Astrocyte (in vitro differentiated cells and primary cell): ENCODE results near the gene NPLOC4.

Experiments
- EZH2 ChIP-seq: IDR thresholded peaks from 2 replicates; pipeline ENCODE4 v1.6.1; 2012; ENCODE audit warnings: mild to moderate bottlenecking, low read length, inconsistent platforms; ENCODE audit not compliant: insufficient read depth
- TF ChIP-seq, protein P1 (sequence below): IDR thresholded peaks from 2 replicates; pipeline ENCODE4 v1.5.1; 2011; ENCODE audit warnings: low read depth, mild to moderate bottlenecking, inconsistent platforms, low read length, moderate library complexity; ENCODE audit not compliant: insufficient read depth

DNA sequence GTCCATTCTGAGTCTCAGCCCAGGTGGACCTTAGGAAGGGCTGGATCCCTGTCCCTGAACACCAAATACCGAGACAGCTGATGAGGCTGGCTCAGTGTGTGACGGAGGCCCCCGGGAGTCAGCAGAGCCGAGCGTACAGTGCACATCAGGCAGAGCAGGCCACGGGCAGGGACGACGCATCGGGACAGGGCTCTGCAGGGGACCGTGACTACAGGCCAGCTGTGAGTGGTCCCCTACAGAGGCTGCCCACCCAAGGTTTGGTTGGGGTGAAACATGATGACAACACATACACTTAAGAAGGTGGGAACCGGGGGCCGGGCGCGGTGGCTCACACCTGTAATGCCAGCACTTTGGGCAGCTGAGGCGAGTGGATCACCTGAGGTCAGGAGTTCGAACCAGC, 36.0 kb upstream of the NPLOC4 start:
- TF ChIP-seq, protein P1, sequence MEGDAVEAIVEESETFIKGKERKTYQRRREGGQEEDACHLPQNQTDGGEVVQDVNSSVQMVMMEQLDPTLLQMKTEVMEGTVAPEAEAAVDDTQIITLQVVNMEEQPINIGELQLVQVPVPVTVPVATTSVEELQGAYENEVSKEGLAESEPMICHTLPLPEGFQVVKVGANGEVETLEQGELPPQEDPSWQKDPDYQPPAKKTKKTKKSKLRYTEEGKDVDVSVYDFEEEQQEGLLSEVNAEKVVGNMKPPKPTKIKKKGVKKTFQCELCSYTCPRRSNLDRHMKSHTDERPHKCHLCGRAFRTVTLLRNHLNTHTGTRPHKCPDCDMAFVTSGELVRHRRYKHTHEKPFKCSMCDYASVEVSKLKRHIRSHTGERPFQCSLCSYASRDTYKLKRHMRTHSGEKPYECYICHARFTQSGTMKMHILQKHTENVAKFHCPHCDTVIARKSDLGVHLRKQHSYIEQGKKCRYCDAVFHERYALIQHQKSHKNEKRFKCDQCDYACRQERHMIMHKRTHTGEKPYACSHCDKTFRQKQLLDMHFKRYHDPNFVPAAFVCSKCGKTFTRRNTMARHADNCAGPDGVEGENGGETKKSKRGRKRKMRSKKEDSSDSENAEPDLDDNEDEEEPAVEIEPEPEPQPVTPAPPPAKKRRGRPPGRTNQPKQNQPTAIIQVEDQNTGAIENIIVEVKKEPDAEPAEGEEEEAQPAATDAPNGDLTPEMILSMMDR = no peak
- no peak for TF ChIP-seq EZH2
